NOMO-1 treated with dmso at 0.1 percent for 144 hours (cell line): ENCODE results near the gene FYN.
"Not testable (repeated sequence)": the region's sequence is repeated elsewhere in the genome, so short reads cannot be mapped to it uniquely, and the experiment has no call there.

Experiments
- DNase-seq: peaks from one replicate; lab custom pipeline; 2025; ENCODE audit not compliant: unreplicated experiment; lab: John Stamatoyannopoulos, UW

Gene FYN

GRCh38 chr6:111639266-111639665 lies 234.0 kb downstream of the FYN start:
- no peak for DNase-seq

GRCh38 chr6:111634981-111635380 lies 238.3 kb downstream of the FYN start:
- not testable (repeated sequence) for DNase-seq

- no peak for DNase-seq
Observed at GRCh38 chr6:111633822-111634221, 239.4 kb downstream of the FYN start.

- no peak for DNase-seq
Observed at GRCh38 chr6:111632468-111633247, 240.6 kb downstream of the FYN start.

- DNase-seq, result no peak
Observed at GRCh38 chr6:111631903-111632460, 241.3 kb downstream of the FYN start.

GRCh38 chr6:111631018-111631417 lies 242.2 kb downstream of the FYN start:
- no peak for DNase-seq

GRCh38 chr6:111628142-111628850 lies 245.0 kb downstream of the FYN start:
- DNase-seq, result no peak

GRCh38 chr6:111626441-111626840 lies 246.8 kb downstream of the FYN start:
- DNase-seq, result no peak

- DNase-seq, result no peak
Observed at GRCh38 chr6:111625461-111626391, 247.5 kb downstream of the FYN start.

GRCh38 chr6:111625099-111625416 lies 248.2 kb downstream of the FYN start:
- DNase-seq, result no peak

GRCh38 chr6:111624401-111625098 lies 248.7 kb downstream of the FYN start:
- no peak for DNase-seq

- no peak for DNase-seq
Observed at GRCh38 chr6:111623046-111623718, 250.1 kb downstream of the FYN start.

- DNase-seq, result no peak
Observed at GRCh38 chr6:111620169-111620568, 253.1 kb downstream of the FYN start.

- no peak for DNase-seq
Observed at GRCh38 chr6:111618407-111618806, 254.8 kb downstream of the FYN start.

GRCh38 chr6:111617149-111617548 lies 256.1 kb downstream of the FYN start:
- no peak for DNase-seq

GRCh38 chr6:111615916-111616612 lies 257.2 kb downstream of the FYN start:
- no peak for DNase-seq

- no peak for DNase-seq
Observed at GRCh38 chr6:111614833-111615582, 258.2 kb downstream of the FYN start.

- DNase-seq, result no peak
Observed at GRCh38 chr6:111612379-111612778, 260.9 kb downstream of the FYN start.
